Cardiac muscle cell (in vitro differentiated cells and primary cell): ENCODE results near the gene GPR35. TPM values are rescaled to one million over a fixed set of nuclear protein-coding genes. Genes with fewer than 3 reads are reported as not detected.

Source experiments
- DNase-seq, 2 donors: peaks; one replicate each; pipeline versions ENCODE4 v3.0.0 to v3.0.0-alpha.2; 2010 to 2017; ENCODE audit warnings: low read depth in 1 of 2, low spot score in 1 of 2
- H3K27ac ChIP-seq: fragments of 200-600 bp; sonication (generic); 2 replicates; pipeline ENCODE4 v1.5.1; 2016
- H3K27me3 ChIP-seq: fragments of 200-600 bp; sonication (generic); 2 replicates; pipeline ENCODE4 v1.6.0; 2016; ENCODE audit warnings: control low read depth
- H3K36me3 ChIP-seq: fragments of 200-600 bp; sonication (generic); 2 replicates; pipeline ENCODE4 v1.5.1; 2016; ENCODE audit warnings: control low read depth
- H3K4me1 ChIP-seq: fragments of 200-600 bp; sonication (generic); 2 replicates; pipeline ENCODE4 v1.8.1; 2017; ENCODE audit warnings: low read depth, mild to moderate bottlenecking, mixed run types
- H3K4me3 ChIP-seq: fragments of 200-600 bp; sonication (generic); 2 replicates; pipeline ENCODE4 v1.5.1; 2016; ENCODE audit warnings: mild to moderate bottlenecking
- H3K9me3 ChIP-seq: fragments of 200-600 bp; sonication (generic); 2 replicates; pipeline ENCODE4 v1.5.1; 2017; ENCODE audit warnings: low read depth, mild to moderate bottlenecking, control low read depth
- CTCF ChIP-seq: IDR thresholded peaks from 2 replicates; pipeline ENCODE4 v1.5.1; 2012; ENCODE audit warnings: low read depth, mild to moderate bottlenecking, low read length
- polyA plus RNA-seq: library from polyadenylated mRNA; unstranded; fragments of >200 nt; fragmentation: Nextera tagmentation; extraction: Ambion mirVana; gene quantifications from 2 replicates; pipeline ENCODE4 v1.2.1, GENCODE V29; 2016
- total RNA-seq: library from RNA; depleted of rRNA; stranded (reverse); fragments of >200 nt; gene quantifications from 2 replicates; pipeline ENCODE4 v1.2.3, GENCODE V29; 2016

GPR35 gene
- total and polyA plus RNA-seq, 2 experiments from 2014 or later: 0.40 to 5.1 TPM

GRCh38 chr2:240586919-240587800, 38.1 kb upstream of the GPR35 start:
- H3K36me3 ChIP-seq: peaks cover 11% of the 10 kb centered on the region
- H3K9me3 ChIP-seq: no peaks in the 10 kb centered on the region
- H3K4me1 ChIP-seq: peaks cover 6% of the 10 kb centered on the region
- DNase-seq: peak in 1 of 2 donors; percentile 69
- TF ChIP-seq CTCF: no peak
- H3K27me3 ChIP-seq: no peaks in the 10 kb centered on the region
- H3K27ac ChIP-seq: peak overlapping the region; percentile 32
- peak overlapping the region; percentile 92 for H3K4me3 ChIP-seq

DNA sequence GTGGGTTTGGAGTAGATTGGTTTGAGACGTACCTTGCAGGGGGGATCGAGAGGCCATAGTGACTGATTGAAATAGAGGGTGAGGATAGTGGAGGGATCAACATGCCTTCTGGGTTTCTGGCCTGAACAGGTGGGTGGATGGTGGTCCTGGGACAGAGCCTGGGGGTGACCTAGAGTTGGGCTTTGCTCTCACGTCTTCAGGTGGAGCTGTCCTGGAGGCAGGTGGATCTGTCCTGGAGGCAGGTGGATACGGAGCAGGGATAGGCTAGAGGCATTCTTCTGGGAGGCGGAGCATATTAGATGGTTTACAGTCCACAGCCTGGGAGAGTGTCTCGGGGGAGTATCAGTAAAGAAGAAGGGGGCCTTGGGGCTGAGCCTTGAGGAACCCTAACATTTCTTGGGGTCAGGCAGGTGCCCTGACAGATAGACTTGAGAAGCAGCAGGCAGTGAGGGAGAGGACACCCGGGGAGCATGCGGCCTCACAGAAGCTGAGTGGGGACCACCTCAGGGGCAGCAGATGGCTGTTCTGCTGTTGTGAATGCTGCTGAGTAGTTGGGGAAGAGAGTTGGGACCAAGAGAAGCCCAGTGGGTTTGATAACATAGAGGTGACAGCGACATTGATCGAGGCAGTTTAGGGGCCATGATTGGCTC, 37.1 kb upstream of the GPR35 start:
- H3K27me3 ChIP-seq: no peaks in the 10 kb centered on the region
- TF ChIP-seq CTCF: no peak
- peaks cover 11% of the 10 kb centered on the region for H3K36me3 ChIP-seq
- no peak overlapping the region for H3K27ac ChIP-seq
- no peak overlapping the region for H3K4me3 ChIP-seq
- H3K4me1 ChIP-seq: peaks cover 6% of the 10 kb centered on the region
- no peaks in the 10 kb centered on the region for H3K9me3 ChIP-seq
- DNase-seq: no peak

DNA sequence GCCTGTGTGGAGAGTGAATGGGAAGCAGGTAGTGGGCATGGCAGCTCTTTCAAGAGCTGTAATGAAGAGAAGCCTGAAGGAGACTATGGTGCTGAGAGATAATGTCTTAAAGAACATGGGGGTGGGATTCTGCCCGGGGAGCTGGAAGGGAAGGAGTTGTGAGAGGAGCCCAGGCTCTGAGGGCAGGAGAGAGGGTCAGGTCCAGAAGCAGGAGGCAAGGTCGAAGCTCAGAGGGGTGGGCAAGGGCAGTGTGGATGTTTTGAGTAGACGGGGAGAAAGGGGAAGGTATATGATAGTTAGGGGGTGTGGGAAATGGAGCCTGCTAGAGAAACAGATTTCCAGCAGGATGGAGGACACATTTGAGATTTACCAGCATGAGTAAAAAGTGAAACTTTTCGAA, 36.6 kb upstream of the GPR35 start:
- H3K4me3 ChIP-seq: no peak overlapping the region
- no peak for TF ChIP-seq CTCF
- H3K4me1 ChIP-seq: peaks cover 6% of the 10 kb centered on the region
- no peaks in the 10 kb centered on the region for H3K9me3 ChIP-seq
- H3K27ac ChIP-seq: no peak overlapping the region
- H3K36me3 ChIP-seq: peaks cover 11% of the 10 kb centered on the region
- no peaks in the 10 kb centered on the region for H3K27me3 ChIP-seq
- DNase-seq: no peak

DNA sequence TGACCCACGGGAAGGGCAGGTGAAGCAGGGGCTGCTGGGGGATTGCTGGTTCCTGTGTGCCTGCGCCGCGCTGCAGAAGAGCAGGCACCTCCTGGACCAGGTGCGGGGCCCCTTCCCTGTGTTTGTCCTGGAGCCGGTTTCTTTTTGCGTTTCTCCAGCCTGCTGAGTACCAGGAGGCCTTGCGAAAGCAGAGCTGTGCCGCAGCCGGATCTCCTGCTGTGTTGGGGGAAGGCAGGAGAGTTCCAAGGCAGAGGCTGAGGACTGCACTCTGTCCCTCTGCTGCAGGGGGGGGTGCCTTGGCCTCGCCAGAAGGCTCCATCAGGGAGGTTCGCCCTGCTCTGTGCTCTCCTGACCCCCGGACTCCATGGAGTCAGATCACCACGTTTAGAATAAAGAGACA, 35.9 kb upstream of the GPR35 start:
- no peaks in the 10 kb centered on the region for H3K9me3 ChIP-seq
- no peak for TF ChIP-seq CTCF
- no peak overlapping the region for H3K4me3 ChIP-seq
- peaks cover 11% of the 10 kb centered on the region for H3K36me3 ChIP-seq
- H3K27ac ChIP-seq: no peak overlapping the region
- H3K27me3 ChIP-seq: no peaks in the 10 kb centered on the region
- DNase-seq: no peak
- peaks cover 6% of the 10 kb centered on the region for H3K4me1 ChIP-seq

GRCh38 chr2:240589850-240590525, 35.3 kb upstream of the GPR35 start:
- Histone ChIP-seq H3K4me3 (no peak overlapping the region), H3K9me3 (no peaks in the 10 kb centered on the region), H3K4me1 (peaks cover 6% of the 10 kb centered on the region), H3K36me3 (peaks cover 11% of the 10 kb centered on the region), H3K27ac (no peak overlapping the region), H3K27me3 (no peaks in the 10 kb centered on the region)
- no peak for TF ChIP-seq CTCF
- DNase-seq: no peak
